A549 (cell line): ENCODE results near the gene NR2F2. TPM values are rescaled to one million over a fixed set of nuclear protein-coding genes. Genes with fewer than 3 reads are reported as not detected.

Source experiments
- ATAC-seq, 2 experiments: fragments of 200-7000 bp in 1 of 2; fragments of >200 bp in 1 of 2; cut with Nextera tagmentation in 1 of 2; cut with Tn5 transposase in 1 of 2; 3 replicates each; pipeline versions ENCODE4 v1.8.0 to v1.9.1; 2018 to 2020; ENCODE audit warnings: mild to moderate bottlenecking in 1 of 2, moderate library complexity in 1 of 2
- CTCF ChIA-PET: fragments of 300-600 bp; sonication (Branson Sonifier 250); formaldehyde crosslinking; extraction: SDS; loops from one replicate; lab custom pipeline; 2021; ENCODE audit warnings: antibody characterized with exemption, inconsistent platforms; lab: Yijun Ruan, JAX
- POLR2A ChIA-PET: fragments of 350-600 bp; formaldehyde crosslinking; extraction: SDS; loops from one replicate; lab custom pipeline; 2021; ENCODE audit warnings: antibody characterized with exemption, inconsistent platforms; lab: Yijun Ruan, JAX
- DNase-seq, 2 experiments: peaks; one replicate each; pipeline versions ENCODE4 v3.0.0 to v3.0.0-alpha.2; 2011 to 2016; ENCODE audit warnings: low read depth in 1 of 2, low spot score in 1 of 2
- FAIRE-seq: peaks from 2 replicates; lab custom pipeline; 2011; peaks lifted over from hg19 to GRCh38; lab: Jason Lieb, UNC
- H3K27ac ChIP-seq, 2 experiments: fragments of >200 bp; sonication (Bioruptor Twin); formaldehyde crosslinking; 3 replicates each; pipeline ENCODE4 v1.5.1; 2016 to 2017
- H3K4me1 ChIP-seq: fragments of >200 bp; sonication (Bioruptor Twin); formaldehyde crosslinking; 3 replicates; pipeline ENCODE4 v1.6.1; 2016
- H3K4me2 ChIP-seq: fragments of >200 bp; sonication (Bioruptor Twin); formaldehyde crosslinking; 3 replicates; pipeline ENCODE4 v1.6.1; 2016
- H3K4me3 ChIP-seq: fragments of >200 bp; sonication (Bioruptor Twin); formaldehyde crosslinking; 3 replicates; pipeline ENCODE4 v1.5.1; 2016
- H3K9me3 ChIP-seq: fragments of >200 bp; sonication (Bioruptor Twin); formaldehyde crosslinking; 3 replicates; pipeline ENCODE4 v1.6.1; 2016
- BHLHE40 ChIP-seq: IDR thresholded peaks from 2 replicates; pipeline ENCODE4 v1.6.1; 2012; ENCODE audit warnings: low read depth, low read length, inconsistent platforms
- CBX2 ChIP-seq: fragments of 200-600 bp; sonication (generic); IDR thresholded peaks from 2 replicates; pipeline ENCODE4 v1.6.1; 2016; ENCODE audit warnings: low read depth, mild to moderate bottlenecking, borderline replicate concordance
- CBX8 ChIP-seq: fragments of 200-600 bp; sonication (generic); IDR thresholded peaks from 2 replicates; pipeline ENCODE4 v1.6.1; 2016
- CEBPB ChIP-seq, 2 experiments: fragments of >200 bp in 1 of 2; sonication (Bioruptor Twin) in 1 of 2; formaldehyde crosslinking in 1 of 2; IDR thresholded peaks; 2 replicates each; pipeline ENCODE4 v1.6.1; 2012 to 2016
- CHD2 ChIP-seq: fragments of 150-350 bp; IDR thresholded peaks from 2 replicates; pipeline ENCODE4 v1.6.1; 2014; ENCODE audit warnings: low read length; ENCODE audit not compliant: partially characterized antibody
- CHD4 ChIP-seq: fragments of 200-600 bp; sonication (generic); IDR thresholded peaks from 2 replicates; pipeline ENCODE4 v1.6.1; 2016; ENCODE audit warnings: antibody characterized with exemption, mild to moderate bottlenecking, borderline replicate concordance
- EHMT2 ChIP-seq: fragments of 200-600 bp; sonication (generic); IDR thresholded peaks from 2 replicates; pipeline ENCODE4 v1.6.1; 2016; ENCODE audit warnings: antibody characterized with exemption, low read depth, mild to moderate bottlenecking, moderate library complexity
- ESRRA ChIP-seq: fragments of 150-350 bp; IDR thresholded peaks from 2 replicates; pipeline ENCODE4 v1.6.1; 2014; ENCODE audit warnings: mild to moderate bottlenecking, low read length, borderline replicate concordance
- FOSB ChIP-seq: fragments of 250-450 bp; sonication (Bioruptor Pico); IDR thresholded peaks from 2 replicates; pipeline ENCODE4 v1.5.0; 2020; ENCODE audit warnings: mild to moderate bottlenecking, moderate library complexity
- GATA3 ChIP-seq: IDR thresholded peaks from 2 replicates; pipeline ENCODE4 v1.6.1; 2012; ENCODE audit warnings: borderline replicate concordance
- HEYL ChIP-seq: fragments of 250-450 bp; sonication (Bioruptor Pico); IDR thresholded peaks from 2 replicates; pipeline ENCODE4 v1.8.0; 2021; ENCODE audit warnings: mild to moderate bottlenecking, moderate library complexity
- HOXB5 ChIP-seq: fragments of 250-450 bp; sonication (Bioruptor Pico); IDR thresholded peaks from 2 replicates; pipeline ENCODE4 v1.5.0; 2020; ENCODE audit warnings: mild to moderate bottlenecking, moderate library complexity
- JUN ChIP-seq, 2 experiments: fragments of >200 bp; sonication (Bioruptor Twin); formaldehyde crosslinking; IDR thresholded peaks; 2 replicates in 1 of 2; 3 replicates in 1 of 2; pipeline ENCODE4 v1.6.1; 2016 to 2017
- JUNB ChIP-seq: fragments of >200 bp; sonication (Bioruptor Twin); formaldehyde crosslinking; IDR thresholded peaks from 2 replicates; pipeline ENCODE4 v1.6.1; 2016
- KDM1A ChIP-seq: fragments of 200-600 bp; sonication (generic); IDR thresholded peaks from 2 replicates; pipeline ENCODE4 v1.6.1; 2016; ENCODE audit warnings: low read depth, mild to moderate bottlenecking
- MAFK ChIP-seq: fragments of 450-650 bp; IDR thresholded peaks from 2 replicates; pipeline ENCODE4 v1.6.1; 2014; ENCODE audit not compliant: partially characterized antibody
- NFE2L2 ChIP-seq: fragments of 150-350 bp; conservative IDR thresholded peaks from 2 replicates; pipeline ENCODE4 v1.6.1; 2014; ENCODE audit warnings: low read length
- NPAS2 ChIP-seq: fragments of 250-450 bp; sonication (Bioruptor Pico); IDR thresholded peaks from 2 replicates; pipeline ENCODE4 v1.8.0; 2022; ENCODE audit warnings: mild to moderate bottlenecking, moderate library complexity, borderline replicate concordance
- NR3C1 ChIP-seq: fragments of >200 bp; sonication (Bioruptor Twin); formaldehyde crosslinking; IDR thresholded peaks from 3 replicates; pipeline ENCODE4 v1.6.1; 2017
- RARB ChIP-seq: fragments of 250-450 bp; sonication (Bioruptor Pico); IDR thresholded peaks from 2 replicates; pipeline ENCODE4 v1.8.0; 2021; ENCODE audit warnings: mild to moderate bottlenecking, moderate library complexity
- RCOR1 ChIP-seq: fragments of 150-350 bp; IDR thresholded peaks from 2 replicates; pipeline ENCODE4 v1.6.1; 2014; ENCODE audit warnings: antibody characterized with exemption, low read length, low read depth
- RNF2 ChIP-seq: fragments of 200-600 bp; sonication (generic); IDR thresholded peaks from 2 replicates; pipeline ENCODE4 v1.6.1; 2016; ENCODE audit warnings: low read depth, mild to moderate bottlenecking, antibody characterized with exemption, moderate library complexity, borderline replicate concordance
- SREBF2 ChIP-seq: fragments of 450-650 bp; IDR thresholded peaks from 2 replicates; pipeline ENCODE4 v1.6.1; 2014; ENCODE audit warnings: mild to moderate bottlenecking, moderate library complexity
- TFCP2L1 ChIP-seq: fragments of 250-450 bp; sonication (Bioruptor Pico); IDR thresholded peaks from 2 replicates; pipeline ENCODE4 v1.5.0; 2021; ENCODE audit warnings: mild to moderate bottlenecking
- ZNF302 ChIP-seq: fragments of 250-450 bp; sonication (Bioruptor Pico); IDR thresholded peaks from 2 replicates; pipeline ENCODE4 v1.9.0; 2021; ENCODE audit warnings: inconsistent platforms, mild to moderate bottlenecking, moderate library complexity
- ZSCAN20 ChIP-seq: fragments of 250-450 bp; sonication (Bioruptor Pico); IDR thresholded peaks from 2 replicates; pipeline ENCODE4 v1.8.0; 2022; ENCODE audit warnings: mild to moderate bottlenecking, moderate library complexity
- WGBS: methylation state at CpG from one replicate; pipeline ENCODE4 v1.1.6; 2017; ENCODE audit errors: missing lambda C conversion rate; 5-methylcytosine and 5-hydroxymethylcytosine counted together
- polyA plus RNA-seq, 4 experiments: library from polyadenylated mRNA; depleted of rRNA in 3 of 4; stranded (reverse); fragments of >200 nt; fragmentation: RNase III in 1 of 4; extraction: RNeasy Plus Mini Kit Qiagen cat#74134 plus additional on column Dnase treatment in 1 of 4; gene quantifications; 2 replicates in 3 of 4; 3 replicates in 1 of 4; pipeline ENCODE4 v1.2.3, GENCODE V29; 2011 to 2017
- TF ChIP-seq, protein P1 (sequence below): IDR thresholded peaks from 2 replicates; pipeline ENCODE4 v1.6.1; 2012; ENCODE audit warnings: low read depth, borderline replicate concordance
- TF ChIP-seq, protein P2 (sequence below): fragments of 250-450 bp; sonication (Bioruptor Pico); IDR thresholded peaks from 2 replicates; pipeline ENCODE4 v1.5.0; 2021; ENCODE audit warnings: mild to moderate bottlenecking, moderate library complexity, borderline replicate concordance
- TF ChIP-seq, protein P3 (sequence below): fragments of 450-650 bp; IDR thresholded peaks from 2 replicates; pipeline ENCODE4 v1.6.1; 2014; ENCODE audit warnings: antibody characterized with exemption
- TF ChIP-seq, protein P4 (sequence below): fragments of 150-350 bp; IDR thresholded peaks from 2 replicates; pipeline ENCODE4 v1.6.1; 2014; ENCODE audit warnings: low read depth, mild to moderate bottlenecking, low read length

The NR2F2 gene
- polyA plus RNA-seq, 2 of the 4 experiments (the other 2 are of a cell fraction), result 11.8 to 15.7 TPM

DNA sequence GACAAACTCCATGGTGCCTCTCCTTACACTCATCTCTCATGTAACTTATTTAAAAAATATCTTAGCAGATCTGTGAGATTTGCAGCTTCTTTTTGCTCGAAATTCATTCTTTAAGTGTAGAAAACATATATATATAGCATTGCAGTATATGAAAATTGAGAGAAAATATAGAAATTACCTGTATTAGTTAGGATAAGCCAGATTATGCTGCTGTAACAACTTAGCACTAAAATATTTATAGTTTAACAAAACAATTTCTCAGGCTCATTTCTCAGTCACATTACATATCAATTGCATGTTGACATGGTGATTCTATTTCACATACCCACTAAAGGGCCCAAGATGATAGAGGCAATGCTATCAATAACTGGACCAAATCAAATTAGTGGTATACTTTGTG, 54.7 kb downstream of the NR2F2 start:
- Histone ChIP-seq H3K4me3 (no peak overlapping the region), H3K4me1 (no peaks in the 10 kb centered on the region), H3K4me2 (no peak overlapping the region), H3K9me3 (no peaks in the 10 kb centered on the region), H3K27ac (no peak overlapping the region)
- ChIA-PET CTCF (no interaction called here), POLR2A (no interaction called here)
- ATAC-seq (no peak), FAIRE-seq (no peak), DNase-seq (no peak)
- TF ChIP-seq RCOR1 (no peak), EHMT2 (no peak), NR3C1 (no peak), RNF2 (no peak), CBX8 (no peak), CHD4 (no peak), BHLHE40 (no peak), NPAS2 (CRISPR knock-in tag) (no peak), FOSB (CRISPR knock-in tag) (no peak), KDM1A (no peak), TFCP2L1 (no peak), ZNF302 (CRISPR knock-in tag) (no peak), CHD2 (no peak), NFE2L2 (no peak), RARB (no peak), ESRRA (no peak), HOXB5 (CRISPR knock-in tag) (no peak)
- TF ChIP-seq, protein P1, sequence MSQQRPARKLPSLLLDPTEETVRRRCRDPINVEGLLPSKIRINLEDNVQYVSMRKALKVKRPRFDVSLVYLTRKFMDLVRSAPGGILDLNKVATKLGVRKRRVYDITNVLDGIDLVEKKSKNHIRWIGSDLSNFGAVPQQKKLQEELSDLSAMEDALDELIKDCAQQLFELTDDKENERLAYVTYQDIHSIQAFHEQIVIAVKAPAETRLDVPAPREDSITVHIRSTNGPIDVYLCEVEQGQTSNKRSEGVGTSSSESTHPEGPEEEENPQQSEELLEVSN, result no peak
- TF ChIP-seq, protein P2, sequence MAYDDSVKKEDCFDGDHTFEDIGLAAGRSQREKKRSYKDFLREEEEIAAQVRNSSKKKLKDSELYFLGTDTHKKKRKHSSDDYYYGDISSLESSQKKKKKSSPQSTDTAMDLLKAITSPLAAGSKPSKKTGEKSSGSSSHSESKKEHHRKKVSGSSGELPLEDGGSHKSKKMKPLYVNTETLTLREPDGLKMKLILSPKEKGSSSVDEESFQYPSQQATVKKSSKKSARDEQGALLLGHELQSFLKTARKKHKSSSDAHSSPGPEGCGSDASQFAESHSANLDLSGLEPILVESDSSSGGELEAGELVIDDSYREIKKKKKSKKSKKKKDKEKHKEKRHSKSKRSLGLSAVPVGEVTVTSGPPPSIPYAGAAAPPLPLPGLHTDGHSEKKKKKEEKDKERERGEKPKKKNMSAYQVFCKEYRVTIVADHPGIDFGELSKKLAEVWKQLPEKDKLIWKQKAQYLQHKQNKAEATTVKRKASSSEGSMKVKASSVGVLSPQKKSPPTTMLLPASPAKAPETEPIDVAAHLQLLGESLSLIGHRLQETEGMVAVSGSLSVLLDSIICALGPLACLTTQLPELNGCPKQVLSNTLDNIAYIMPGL (CRISPR knock-in tag), result no peak
- TF ChIP-seq, protein P3, sequence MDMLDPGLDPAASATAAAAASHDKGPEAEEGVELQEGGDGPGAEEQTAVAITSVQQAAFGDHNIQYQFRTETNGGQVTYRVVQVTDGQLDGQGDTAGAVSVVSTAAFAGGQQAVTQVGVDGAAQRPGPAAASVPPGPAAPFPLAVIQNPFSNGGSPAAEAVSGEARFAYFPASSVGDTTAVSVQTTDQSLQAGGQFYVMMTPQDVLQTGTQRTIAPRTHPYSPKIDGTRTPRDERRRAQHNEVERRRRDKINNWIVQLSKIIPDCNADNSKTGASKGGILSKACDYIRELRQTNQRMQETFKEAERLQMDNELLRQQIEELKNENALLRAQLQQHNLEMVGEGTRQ, result no peak
- 0% methylated on average over 1 of the region's 1 CpG for WGBS

DNA sequence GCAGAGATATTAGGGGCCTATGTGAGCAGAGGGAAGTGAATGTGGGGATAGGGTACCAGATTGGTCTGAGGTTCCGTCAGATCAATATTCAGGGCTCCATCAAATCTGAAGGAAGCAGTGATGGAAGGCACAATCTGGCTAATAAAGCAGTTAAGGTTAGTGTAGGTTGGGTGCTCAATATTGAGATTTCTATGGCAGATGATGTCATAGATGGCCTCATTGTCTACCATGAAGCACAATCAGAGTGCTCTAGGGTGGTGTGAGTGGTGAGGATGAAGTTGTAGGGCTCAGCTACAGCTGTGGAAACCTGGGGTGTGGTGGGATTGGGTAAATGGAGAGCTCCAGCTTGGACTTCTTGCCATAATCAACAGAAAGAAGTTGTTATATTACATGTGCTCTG, 58.2 kb downstream of the NR2F2 start:
- Histone ChIP-seq H3K4me2 (no peak overlapping the region), H3K4me3 (no peak overlapping the region), H3K27ac (no peak overlapping the region), H3K9me3 (no peaks in the 10 kb centered on the region), H3K4me1 (no peaks in the 10 kb centered on the region)
- 29% methylated on average over 1 of the region's 1 CpG for WGBS
- POLR2A ChIA-PET, result no interaction called here
- no peak for FAIRE-seq
- DNase-seq, result no peak
- CTCF ChIA-PET, result interaction anchor here (0.9 kb wide), 1 partner anchor 1647 kb away, joined by 3 read pairs; no protein-coding TSS in a partner anchor
- no peak for ATAC-seq
- no peak for TF ChIP-seq MAFK
- no peak for TF ChIP-seq CHD4
- no peak for TF ChIP-seq JUN (IDR thresholded peaks at IDR 0.05)
- no peak for TF ChIP-seq SREBF2
- TF ChIP-seq, protein P4, sequence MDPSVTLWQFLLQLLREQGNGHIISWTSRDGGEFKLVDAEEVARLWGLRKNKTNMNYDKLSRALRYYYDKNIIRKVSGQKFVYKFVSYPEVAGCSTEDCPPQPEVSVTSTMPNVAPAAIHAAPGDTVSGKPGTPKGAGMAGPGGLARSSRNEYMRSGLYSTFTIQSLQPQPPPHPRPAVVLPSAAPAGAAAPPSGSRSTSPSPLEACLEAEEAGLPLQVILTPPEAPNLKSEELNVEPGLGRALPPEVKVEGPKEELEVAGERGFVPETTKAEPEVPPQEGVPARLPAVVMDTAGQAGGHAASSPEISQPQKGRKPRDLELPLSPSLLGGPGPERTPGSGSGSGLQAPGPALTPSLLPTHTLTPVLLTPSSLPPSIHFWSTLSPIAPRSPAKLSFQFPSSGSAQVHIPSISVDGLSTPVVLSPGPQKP, result no peak
- TF ChIP-seq CBX2, result no peak
- no peak for TF ChIP-seq JUNB
- no peak for TF ChIP-seq GATA3
- TF ChIP-seq NFE2L2, result no peak
- no peak for TF ChIP-seq CBX8
- TF ChIP-seq ZSCAN20 (CRISPR knock-in tag), result no peak
- no peak for TF ChIP-seq HEYL (CRISPR knock-in tag)
- TF ChIP-seq CHD2, result no peak
- no peak for TF ChIP-seq CEBPB (IDR thresholded peaks at IDR 0.05)
